ENCODE results near the gene URGCP. TPM values are rescaled to one million over a fixed set of nuclear protein-coding genes. Genes with fewer than 3 reads are reported as not detected.

Gene URGCP
- total RNA-seq, 1 donor from 2014 or later: 18.0 TPM

DNA sequence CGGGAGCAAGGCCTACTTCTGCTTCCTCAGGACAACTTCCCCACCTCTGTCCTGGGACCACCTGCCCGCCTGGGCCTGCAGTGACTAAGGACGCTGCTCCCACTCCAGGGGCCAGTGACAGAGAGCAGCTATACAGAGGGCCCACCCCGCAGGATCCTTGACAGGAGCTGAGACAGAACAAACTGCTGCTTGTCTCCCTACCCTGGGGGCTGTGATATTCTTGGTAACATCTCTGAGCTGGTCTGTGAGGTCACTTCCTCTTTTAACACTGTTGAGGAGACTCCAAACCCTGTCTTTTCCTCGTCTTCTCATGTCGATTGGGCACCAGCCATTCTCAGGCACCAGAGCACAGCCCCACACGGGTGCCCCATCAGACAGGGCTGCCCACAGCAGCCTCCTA, 30.2 kb downstream of the URGCP start:
- ATAC-seq (no peak), DNase-seq (ENCODE audit: low spot score) (no peak)

DNA sequence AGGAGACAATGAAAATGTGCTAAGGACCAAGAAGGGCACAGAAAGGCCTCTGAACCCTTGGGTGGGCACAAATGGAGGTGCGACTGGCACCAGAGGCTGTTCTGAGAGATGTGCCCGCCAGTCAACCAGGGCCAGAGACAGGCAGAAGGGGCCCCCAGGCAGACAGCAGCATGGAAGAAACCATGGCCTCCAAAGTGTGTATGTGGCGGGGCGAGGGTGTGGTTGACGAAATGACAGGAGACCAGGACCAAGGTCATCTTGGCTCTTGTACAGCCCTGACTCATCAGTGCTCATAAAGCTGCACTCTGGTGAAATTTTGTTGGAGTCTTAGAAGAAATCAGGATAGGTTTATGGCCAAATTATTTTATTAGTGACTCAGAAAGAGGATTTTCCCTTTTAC, 33.1 kb downstream of the URGCP start:
- ATAC-seq (no peak), DNase-seq (ENCODE audit: low spot score) (no peak)

DNA sequence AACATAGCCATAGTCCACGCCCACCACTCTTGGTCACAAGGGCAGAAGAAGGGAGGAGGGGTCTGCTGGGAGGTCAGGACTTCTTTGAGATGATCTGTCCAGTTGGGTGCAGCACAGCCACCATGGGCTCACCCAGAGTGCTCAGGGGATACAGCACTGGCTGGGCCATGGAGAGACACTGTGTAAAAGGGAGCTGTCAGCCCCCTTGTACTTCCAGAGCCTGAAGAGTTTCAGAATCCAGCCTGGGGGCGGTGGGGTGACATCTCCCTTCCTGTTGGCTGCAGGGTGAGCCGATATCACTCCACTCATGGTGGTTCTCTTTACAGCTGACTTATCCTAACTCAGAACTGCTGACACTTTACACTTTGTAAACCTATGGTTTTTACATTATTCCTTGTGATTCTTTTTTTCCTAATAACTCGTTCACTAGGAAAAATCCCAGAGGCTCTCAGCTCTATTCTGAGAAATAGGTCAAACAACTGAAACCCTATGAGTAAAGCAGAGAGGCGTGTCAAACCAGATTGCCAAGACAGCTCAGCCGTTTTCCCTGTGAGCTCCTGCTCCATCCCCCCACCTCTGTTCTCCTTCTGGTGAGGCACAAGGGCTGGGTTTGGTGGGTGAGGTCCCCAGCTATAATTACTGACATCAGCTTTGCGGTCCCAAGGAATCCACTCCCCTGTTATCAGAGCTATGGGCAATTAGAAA, 33.8 kb downstream of the URGCP start:
- DNase-seq (ENCODE audit: low spot score) (no peak), ATAC-seq (no peak)

DNA sequence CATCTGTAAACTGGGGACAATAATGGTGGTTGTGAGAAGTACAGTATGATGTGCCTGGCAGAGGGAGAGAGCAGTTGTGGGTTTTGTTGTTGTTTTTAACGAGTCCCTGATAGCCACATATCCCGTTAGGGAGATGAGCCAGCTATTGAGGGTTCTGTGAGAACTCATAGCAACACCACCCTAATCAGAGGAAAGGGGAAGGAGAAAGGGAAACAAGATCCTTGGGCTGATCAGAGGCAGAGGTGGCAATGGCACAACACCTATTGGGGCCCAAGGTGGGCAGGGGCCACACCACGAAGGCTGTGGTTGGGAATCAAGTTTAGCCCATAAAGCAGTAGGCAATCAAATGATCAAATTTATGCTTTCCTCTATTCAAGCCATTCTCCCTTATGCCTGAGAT, 35.3 kb downstream of the URGCP start:
- ATAC-seq (no peak), DNase-seq (ENCODE audit: low spot score) (no peak)

DNA sequence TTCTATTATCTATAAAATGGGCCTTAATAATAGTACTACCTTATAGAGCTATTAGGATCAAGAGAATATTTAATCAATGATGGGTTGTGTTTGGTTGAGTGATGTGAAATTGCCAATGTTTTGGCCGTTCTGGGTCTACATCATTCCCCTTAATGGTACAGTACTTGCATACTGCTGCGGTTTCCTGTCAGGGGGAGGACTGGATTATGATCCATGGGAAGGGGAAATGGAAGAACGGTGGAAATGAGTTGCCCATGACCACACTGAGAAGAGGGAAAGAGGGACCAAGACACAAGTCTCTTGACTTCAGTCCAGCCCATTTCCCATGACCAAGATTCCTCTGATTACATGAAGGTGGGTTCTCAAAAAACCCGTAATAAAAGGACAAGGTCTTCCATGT, 36.1 kb downstream of the URGCP start:
- no peak for DNase-seq (ENCODE audit: low spot score)
- no peak for ATAC-seq

DNA sequence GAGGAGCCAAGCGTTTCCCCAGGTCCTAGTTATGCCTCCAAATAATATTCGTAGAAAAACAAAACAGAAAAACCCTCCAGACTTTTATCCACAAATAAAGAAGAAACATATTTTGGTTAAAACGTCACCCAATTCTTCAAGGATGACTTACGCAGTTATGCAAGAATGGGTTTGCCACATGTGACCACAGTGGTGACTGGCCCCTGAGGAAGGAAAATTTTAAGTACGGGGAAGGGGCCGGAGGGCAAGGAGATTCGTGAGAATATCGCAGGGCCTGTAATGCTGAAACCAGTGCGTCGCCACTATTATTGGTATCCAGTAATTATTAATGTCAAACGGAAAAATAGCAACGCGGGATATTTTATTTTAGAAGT, 36.5 kb downstream of the URGCP start:
- DNase-seq (ENCODE audit: low spot score): no peak
- no peak for ATAC-seq

DNA sequence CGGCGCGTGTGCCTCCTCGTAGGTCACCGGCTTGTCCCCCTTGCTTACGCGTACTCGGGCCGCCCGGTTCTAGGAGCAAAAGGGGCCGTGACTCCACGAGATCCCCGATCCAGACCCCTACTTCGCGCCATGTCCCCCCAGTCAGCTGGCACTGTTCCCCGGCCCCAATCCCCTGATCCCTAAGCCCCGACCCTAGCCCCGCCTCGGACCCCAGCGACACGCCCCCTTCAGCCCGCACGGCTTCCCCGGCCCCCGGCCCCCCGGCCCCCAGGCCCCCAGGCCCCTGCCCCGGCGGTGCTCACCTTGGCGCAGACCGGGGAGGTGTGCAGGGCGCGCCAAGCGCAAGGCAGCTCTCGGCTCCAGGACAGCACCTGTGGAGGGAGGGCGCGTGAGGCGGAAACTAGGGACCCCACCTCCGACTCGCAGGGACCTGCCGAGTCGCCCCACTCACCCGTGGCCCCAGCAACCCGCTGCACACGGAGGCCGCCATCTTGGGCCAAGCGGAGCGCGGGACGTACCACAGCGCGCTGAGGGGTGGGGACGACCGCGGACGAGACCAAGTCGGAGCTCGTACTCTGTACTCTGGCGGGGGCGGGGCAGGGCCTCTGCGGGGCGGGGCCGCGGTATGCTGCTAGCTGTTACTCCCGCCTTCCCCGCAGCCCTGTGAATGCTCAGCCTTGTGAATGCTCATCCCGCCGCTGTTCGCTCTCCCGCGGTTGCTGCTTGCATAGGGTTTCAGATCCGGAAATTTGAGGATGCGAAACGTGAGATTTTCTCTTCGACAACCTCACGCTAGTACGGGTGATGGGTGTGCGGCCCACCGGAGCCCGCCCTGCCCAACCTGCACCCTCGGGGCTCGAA, 37.2 kb downstream of the URGCP start, which contains the start of gene MRPS24:
MRPS24 (minus strand) TSS at position 512 of the 861 bp plus-strand sequence; CDS start at position 490, 22 bp downstream.
- DNase-seq (ENCODE audit: low spot score) (peak; percentile 94), ATAC-seq (peak; percentile 99)

DNA sequence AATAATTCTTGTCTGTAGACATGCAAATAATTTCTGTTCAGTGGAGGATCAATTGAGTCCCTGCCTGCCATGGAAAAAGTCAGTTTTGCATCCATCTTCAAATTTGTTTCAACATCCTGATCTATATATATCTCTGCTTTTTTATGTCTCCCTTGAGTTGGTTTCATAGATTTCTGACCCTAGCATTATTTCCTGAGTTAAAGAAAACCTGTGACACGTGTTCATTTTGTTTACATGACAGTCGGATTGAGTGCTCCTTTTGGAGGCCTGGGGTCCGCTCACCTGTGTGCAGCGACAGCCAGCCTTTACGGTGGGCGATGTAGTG, 37.8 kb downstream of the URGCP start:
- DNase-seq (ENCODE audit: low spot score) (no peak), ATAC-seq (peak; percentile 18)

DNA sequence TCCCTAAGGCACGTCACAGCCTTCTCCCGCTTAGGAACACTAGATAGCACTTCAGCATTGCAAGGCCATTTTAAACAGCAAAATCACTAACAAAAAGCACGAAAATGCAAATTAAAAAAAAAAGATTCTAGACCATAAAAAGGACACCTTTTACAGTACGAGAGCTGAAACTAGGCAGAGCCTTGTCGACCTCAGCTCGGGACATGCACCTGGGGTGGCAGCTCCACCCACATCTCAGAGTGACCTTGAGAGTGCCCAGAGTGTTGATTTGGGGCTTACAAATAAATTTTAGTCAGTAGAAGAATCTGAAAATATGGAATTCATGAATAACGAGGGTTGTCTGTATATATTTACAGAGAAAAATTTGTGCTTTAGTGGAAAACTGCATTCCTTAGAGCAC, 38.2 kb downstream of the URGCP start:
- ATAC-seq: no peak
- no peak for DNase-seq (ENCODE audit: low spot score)

DNA sequence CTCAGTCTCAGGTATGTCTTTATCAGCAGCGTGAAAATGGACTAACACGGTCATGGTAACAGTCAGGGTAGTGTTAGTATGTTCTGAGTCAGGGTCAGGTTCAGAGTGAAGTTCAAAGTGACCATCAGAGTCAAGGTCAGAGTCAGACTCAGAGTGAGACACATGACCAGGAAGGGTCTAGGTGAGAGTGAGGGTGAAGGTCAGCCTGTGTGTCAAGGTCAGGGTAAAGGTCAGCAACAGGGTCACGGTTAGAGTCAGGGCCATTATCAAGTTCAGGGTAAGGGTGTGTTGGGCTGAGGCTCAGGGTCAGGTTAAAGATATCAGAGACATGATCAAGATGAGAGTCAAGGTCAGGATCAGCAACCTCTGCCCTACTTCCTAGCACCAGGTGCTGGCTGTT, 41.1 kb downstream of the URGCP start:
- no peak for DNase-seq (ENCODE audit: low spot score)
- no peak for ATAC-seq

DNA sequence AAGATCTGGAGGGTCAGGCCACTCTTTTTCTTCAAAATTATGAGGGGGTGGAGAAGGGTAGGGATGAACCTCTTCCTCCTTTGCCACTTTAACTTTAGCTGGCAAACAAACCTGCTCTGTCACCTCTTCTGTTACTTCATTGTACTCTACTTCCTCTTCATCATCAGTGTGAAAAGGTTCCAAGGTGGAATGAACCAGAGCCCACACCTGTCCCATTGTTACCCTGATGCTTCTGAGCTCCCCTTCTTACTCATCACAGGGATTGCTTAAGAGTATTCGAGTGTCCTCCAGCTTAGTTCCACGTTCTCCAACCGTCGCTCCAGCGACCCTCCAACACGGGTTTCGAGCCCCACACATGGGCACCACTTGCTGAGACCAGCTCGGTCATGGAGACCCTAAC, 42.3 kb downstream of the URGCP start:
- DNase-seq (ENCODE audit: low spot score) (no peak), ATAC-seq (no peak)

DNA sequence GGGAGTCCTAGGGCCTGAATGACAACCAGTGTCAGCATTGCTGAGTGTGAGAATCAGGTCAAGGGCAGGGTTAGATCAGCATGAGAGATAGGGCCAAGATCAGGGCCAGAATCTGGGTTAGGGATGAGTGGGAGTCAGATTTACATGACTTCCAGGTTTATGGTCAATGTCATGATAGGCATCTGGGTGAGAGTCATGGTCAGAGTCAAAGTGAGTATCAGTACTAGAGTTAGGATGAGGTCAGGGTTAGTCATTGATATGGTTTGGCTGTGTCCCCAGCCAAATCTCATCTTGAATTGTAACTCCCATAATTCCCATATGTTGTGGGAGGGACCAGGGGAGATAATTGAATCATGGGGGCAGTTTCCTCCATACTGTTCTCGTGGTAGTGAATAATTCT, 49.4 kb downstream of the URGCP start:
- no peak for ATAC-seq

DNA sequence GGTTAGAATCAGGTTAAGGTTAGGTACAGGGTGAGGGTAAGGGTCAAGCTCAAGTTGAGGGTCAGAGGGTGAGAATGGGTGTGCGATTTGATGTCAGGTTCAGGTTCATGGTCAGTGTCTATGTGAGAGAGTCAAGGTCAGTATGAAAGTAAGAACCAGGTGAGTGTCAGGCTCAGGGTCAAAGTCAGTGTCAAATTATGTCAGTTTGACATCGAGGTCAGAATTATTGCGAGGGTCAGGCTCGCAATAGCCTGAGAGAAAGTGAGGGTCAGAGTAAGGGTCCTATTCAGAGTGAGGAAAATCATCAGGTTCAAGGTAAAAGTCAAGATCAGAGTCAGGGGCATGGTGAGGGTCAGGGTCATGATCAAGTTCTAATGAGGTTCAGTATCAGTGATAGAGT, 50.1 kb downstream of the URGCP start:
- no peak for DNase-seq (ENCODE audit: low spot score)

More for the DNA sequence above, 49.4 kb downstream of the URGCP start:
- DNase-seq (ENCODE audit: low spot score): no peak

DNA sequence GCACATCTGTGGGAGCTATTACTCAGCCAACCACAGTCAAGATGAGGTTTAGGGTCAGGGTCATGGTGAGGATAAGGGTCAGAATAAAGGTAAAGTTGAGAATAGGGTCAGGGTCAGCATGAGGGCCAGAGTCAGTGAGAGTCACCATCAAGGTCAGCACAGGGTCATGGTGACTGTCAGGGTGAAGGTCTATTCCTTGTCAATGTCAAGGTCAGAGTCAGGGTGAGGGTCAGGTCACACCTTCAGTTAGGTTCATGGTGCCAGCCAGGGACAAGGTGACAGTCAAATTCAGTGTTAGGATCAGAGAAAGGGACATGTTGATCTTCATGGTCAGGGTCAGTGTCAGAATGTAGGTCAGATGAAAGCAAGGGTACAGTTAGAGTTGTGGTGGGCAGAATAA, 51.2 kb downstream of the URGCP start:
- no peak for DNase-seq (ENCODE audit: low spot score)
- ATAC-seq: no peak

More for the DNA sequence above, 50.1 kb downstream of the URGCP start:
- no peak for ATAC-seq

DNA sequence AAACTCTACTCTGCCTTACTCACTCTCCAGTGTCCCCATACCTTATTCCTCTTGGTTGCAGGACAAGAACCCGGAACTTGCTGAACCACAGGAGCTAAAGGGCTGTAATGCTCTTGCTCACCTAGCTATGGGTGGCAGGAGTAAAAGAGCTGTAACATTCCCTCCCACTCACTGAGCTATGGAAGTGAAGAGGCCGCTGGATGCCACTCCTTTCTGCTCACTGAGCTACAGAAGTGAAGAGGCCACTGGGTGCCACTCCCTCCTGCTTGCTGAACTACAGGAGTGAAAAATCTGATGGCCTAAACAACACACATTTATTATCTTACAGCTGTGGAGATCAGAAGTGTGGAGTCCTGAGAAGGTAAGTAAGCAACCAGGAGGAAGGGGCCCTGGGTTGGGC, 54.6 kb downstream of the URGCP start:
- DNase-seq (ENCODE audit: low spot score): no peak
- ATAC-seq: no peak

DNA sequence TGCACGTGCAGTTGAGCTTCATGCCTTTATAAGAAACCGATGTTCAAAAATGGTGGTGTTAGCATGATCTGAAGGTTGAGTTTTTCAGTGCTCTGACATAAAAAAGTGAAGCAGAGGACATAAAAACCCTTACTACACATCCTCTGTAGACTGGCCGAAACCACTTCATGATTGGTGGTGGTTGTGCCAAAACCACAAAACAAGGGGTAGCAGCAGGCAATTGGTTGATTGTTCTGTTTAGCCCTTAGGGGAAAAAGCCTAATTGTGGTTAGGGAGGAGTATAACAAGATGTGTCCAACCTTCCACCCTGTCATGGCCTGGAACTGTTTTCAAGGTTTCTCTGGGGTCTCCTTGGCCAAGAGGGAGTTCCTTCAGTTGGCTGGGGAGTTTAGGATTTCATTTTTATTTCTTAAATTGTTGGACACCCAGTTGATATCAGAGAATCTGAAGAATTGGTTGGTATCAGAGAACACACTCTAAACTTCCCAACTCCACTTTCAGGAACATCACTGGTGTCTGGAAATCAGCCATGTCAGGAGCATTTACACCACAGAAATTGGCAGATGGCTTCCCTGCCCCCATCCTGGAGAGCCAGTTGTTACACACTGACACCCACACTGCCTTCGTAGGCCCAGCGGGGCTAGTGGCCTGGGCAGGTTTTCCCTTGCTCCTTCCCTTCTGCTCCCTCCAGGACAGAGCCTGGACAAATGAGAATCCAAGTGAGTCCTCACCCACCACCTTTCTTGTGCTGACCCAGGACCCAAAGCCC, 55.9 kb downstream of the URGCP start:
- no peak for DNase-seq (ENCODE audit: low spot score)
- no peak for ATAC-seq

DNA sequence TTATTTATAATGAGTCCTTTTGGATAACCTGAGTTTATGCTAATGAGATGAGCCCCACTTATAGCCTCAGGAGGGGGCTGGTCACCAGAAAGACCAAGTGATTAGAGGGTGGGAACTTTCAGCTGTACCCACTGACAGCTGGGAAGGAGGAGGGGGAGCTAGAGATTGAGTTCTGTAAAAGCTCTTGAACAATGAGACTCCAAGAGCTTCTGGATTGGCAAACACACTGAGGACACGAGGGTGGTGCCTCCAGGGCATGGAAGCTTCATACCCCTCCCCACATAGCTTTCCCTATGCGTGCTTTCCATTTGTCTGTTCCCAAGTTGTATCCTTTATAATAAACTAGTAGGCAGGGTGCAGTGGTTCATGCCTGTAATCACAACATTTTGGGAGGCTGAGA, 57.3 kb downstream of the URGCP start:
- DNase-seq (ENCODE audit: low spot score): no peak
- ATAC-seq: no peak

DNA sequence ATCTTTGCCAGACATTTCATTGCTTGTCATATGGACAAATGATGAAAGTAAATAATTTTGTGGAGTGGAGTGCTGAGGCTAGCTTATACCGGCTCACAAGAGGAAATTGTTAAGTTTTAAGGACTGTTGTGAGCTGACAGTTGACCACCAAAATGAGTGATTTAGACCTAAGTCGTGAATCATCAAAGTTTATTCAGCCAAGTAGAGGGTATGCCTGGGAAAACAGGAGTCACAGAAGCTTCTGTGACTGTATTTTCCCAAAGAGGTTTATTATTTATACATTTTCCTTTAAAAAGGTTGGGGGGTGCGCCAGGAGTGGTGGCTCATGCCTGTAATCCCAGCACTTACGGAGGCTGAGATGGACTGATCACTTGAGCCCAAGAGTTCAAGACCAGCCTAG, 58.9 kb downstream of the URGCP start:
- no peak for ATAC-seq
- no peak for DNase-seq (ENCODE audit: low spot score)

DNA sequence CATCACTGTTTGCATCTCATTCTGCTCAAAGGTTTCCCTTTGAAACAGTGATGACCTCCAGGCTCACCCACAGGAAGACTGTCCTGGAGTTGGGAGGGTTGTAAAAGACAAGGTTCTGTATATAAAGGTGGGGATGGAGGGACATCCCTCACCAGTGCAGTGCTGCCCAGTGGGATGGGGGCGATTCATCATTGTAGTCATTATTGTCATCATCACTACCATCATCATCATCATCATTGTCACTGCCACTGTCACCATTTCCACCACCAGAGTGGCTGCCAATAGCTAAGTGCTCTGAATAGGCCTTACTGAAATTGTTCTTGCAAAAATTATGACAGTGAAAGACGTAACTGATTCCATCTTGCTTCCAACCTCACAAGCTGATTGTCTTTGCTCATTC, 61.7 kb downstream of the URGCP start:
- DNase-seq (ENCODE audit: low spot score) (no peak), ATAC-seq (no peak)

DNA sequence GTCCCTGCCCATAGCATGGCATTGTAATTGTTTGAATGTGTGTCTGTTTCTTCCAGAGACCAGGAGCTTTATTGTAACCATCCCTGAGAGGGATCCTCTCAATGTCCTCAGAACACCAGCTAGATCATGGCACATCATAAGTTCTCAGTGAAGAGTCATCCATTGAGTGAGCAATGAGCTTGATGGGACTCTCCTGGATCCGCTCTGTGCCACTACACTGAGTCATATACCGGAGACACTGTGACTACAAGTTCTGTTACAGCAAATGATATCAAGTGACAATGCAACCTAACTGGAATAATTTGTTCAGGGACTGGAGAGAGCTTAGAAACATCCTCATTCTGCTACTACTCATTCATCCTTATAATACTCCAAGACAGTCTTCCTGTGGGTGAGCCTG, 62.1 kb downstream of the URGCP start:
- ATAC-seq (no peak), DNase-seq (ENCODE audit: low spot score) (no peak)

DNA sequence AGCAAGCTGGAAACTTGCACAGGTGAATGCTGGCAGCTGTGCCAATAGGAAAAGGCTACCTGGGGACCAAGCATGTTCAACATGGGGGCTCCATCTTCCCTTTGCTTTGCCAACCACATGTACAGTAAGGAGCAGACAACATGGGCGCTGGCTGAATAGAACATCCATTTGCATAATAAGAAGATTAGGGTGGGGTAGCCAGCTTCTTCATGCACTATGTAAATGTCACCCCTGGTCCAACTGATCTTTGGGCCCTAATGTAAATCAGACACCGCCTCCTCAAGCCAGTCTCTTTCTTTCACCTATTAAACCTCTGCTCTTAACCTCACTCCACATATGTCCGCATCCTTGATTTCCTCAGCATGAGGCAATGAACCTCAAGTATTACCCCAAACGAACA, 63.1 kb downstream of the URGCP start:
- ATAC-seq (no peak), DNase-seq (ENCODE audit: low spot score) (no peak)

DNA sequence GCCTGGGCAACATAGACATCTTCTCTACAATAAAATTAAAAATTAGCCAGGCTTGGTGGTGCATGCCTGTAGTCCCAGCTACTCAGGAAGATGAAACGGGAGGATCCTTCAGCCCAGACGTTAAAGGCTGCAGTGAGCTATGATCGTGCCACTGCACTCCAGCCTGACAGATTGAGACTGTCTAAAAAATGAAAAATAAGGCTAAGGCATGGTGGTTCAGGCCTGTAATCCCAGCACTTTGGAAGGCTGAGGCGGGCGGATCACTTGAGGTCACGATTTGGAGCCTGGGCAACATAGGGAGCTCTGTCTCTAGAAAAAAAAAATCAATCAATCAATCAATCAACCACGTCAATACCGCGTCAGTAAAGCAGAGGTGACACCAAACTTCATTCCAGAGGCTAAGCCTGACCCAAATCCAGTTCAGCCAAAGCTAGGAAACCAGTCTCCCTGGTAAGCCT, 68.2 kb downstream of the URGCP start:
- no peak for DNase-seq (ENCODE audit: low spot score)
- ATAC-seq: peak; percentile 37
